ENCODE data around the gene SLC22A1. TPM values are rescaled to one million over a fixed set of nuclear protein-coding genes. Genes with fewer than 3 reads are reported as not detected.

The SLC22A1 gene
- total RNA-seq, 1 donor from 2014 or later, result 3.4 TPM

GRCh38 chr6:160167604-160168399 lies 46.2 kb downstream of the SLC22A1 start:
- DNase-seq (ENCODE audit: low spot score), result no peak

- no peak for DNase-seq (ENCODE audit: low spot score)
Observed at GRCh38 chr6:160170018-160170680, 48.5 kb downstream of the SLC22A1 start.

GRCh38 chr6:160172704-160173103 lies 51.1 kb downstream of the SLC22A1 start:
- no peak for DNase-seq (ENCODE audit: low spot score)

- DNase-seq (ENCODE audit: low spot score), result no peak
Observed at GRCh38 chr6:160173806-160174527, 52.4 kb downstream of the SLC22A1 start.

- DNase-seq (ENCODE audit: low spot score), result no peak
Observed at GRCh38 chr6:160174681-160175080, 53.1 kb downstream of the SLC22A1 start.

GRCh38 chr6:160177220-160177619 lies 55.6 kb downstream of the SLC22A1 start:
- DNase-seq (ENCODE audit: low spot score), result no peak

GRCh38 chr6:160178271-160178670 lies 56.7 kb downstream of the SLC22A1 start:
- no peak for DNase-seq (ENCODE audit: low spot score)

- DNase-seq (ENCODE audit: low spot score), result no peak
Observed at GRCh38 chr6:160180706-160181105, 59.1 kb downstream of the SLC22A1 start.

- no peak for DNase-seq (ENCODE audit: low spot score)
Observed at GRCh38 chr6:160188773-160189172, 67.2 kb downstream of the SLC22A1 start.

GRCh38 chr6:160190081-160190480 lies 68.5 kb downstream of the SLC22A1 start:
- no peak for DNase-seq (ENCODE audit: low spot score)

GRCh38 chr6:160190973-160191372 lies 69.4 kb downstream of the SLC22A1 start:
- no peak for DNase-seq (ENCODE audit: low spot score)

GRCh38 chr6:160192840-160193239 lies 71.2 kb downstream of the SLC22A1 start:
- DNase-seq (ENCODE audit: low spot score), result no peak

- DNase-seq (ENCODE audit: low spot score), result no peak
Observed at GRCh38 chr6:160194808-160195207, 73.2 kb downstream of the SLC22A1 start.

GRCh38 chr6:160197662-160198061 lies 76.0 kb downstream of the SLC22A1 start:
- no peak for DNase-seq (ENCODE audit: low spot score)

- no peak for DNase-seq (ENCODE audit: low spot score)
Observed at GRCh38 chr6:160198606-160199211, 77.1 kb downstream of the SLC22A1 start.

- DNase-seq (ENCODE audit: low spot score), result no peak
Observed at GRCh38 chr6:160201061-160201460, 79.4 kb downstream of the SLC22A1 start.

- no peak for DNase-seq (ENCODE audit: low spot score)
Observed at GRCh38 chr6:160202411-160202810, 80.8 kb downstream of the SLC22A1 start.

GRCh38 chr6:160203076-160203475 lies 81.5 kb downstream of the SLC22A1 start:
- DNase-seq (ENCODE audit: low spot score), result no peak

GRCh38 chr6:160203522-160203921 lies 81.9 kb downstream of the SLC22A1 start:
- no peak for DNase-seq (ENCODE audit: low spot score)

- no peak for DNase-seq (ENCODE audit: low spot score)
Observed at GRCh38 chr6:160203953-160204352, 82.3 kb downstream of the SLC22A1 start.

GRCh38 chr6:160204710-160205109 lies 83.1 kb downstream of the SLC22A1 start:
- DNase-seq (ENCODE audit: low spot score), result no peak

GRCh38 chr6:160207618-160208017 lies 86.0 kb downstream of the SLC22A1 start:
- no peak for DNase-seq (ENCODE audit: low spot score)
